Right atrium auricular region (tissue), 2 donors: ENCODE measurements around the gene RAB40A. TPM values are rescaled to one million over a fixed set of nuclear protein-coding genes. Genes with fewer than 3 reads are reported as not detected.
"Not testable (repeated sequence)": the region's sequence is repeated elsewhere in the genome, so short reads cannot be mapped to it uniquely, and the experiment has no call there.

ENCODE experiments used
- DNase-seq: peaks from one replicate; pipeline ENCODE4 v3.0.0-alpha.2; 2019; ENCODE audit warnings: low spot score
- H3K27ac ChIP-seq, 2 donors: fragments of 200-600 bp; sonication (generic); 1 replicate in 1 of 2; 2 replicates in 1 of 2; pipeline ENCODE4 v1.5.1; 2016 to 2019
- H3K27me3 ChIP-seq, 2 donors: fragments of 200-600 bp; sonication (generic); one replicate each; pipeline versions ENCODE4 v1.5.1 to v1.6.0; 2017 to 2019
- H3K36me3 ChIP-seq: fragments of 200-600 bp; sonication (generic); one replicate; pipeline ENCODE4 v1.5.1; 2016
- H3K4me1 ChIP-seq, 2 donors: fragments of 200-600 bp; sonication (generic); one replicate each; pipeline versions ENCODE4 v1.5.1 to v1.6.0; 2017 to 2019
- H3K4me3 ChIP-seq, 2 donors: fragments of 200-600 bp; sonication (generic); 1 replicate in 1 of 2; 2 replicates in 1 of 2; pipeline ENCODE4 v1.5.1; 2017 to 2019; ENCODE audit warnings: mild to moderate bottlenecking in 1 of 2, moderate library complexity in 1 of 2
- H3K9me3 ChIP-seq, 2 donors: fragments of 200-600 bp; sonication (generic); one replicate each; pipeline ENCODE4 v1.5.1; 2019
- total RNA-seq, 2 donors: library from RNA; depleted of rRNA; stranded (reverse); fragments of >200 nt; gene quantifications; one replicate each; pipeline ENCODE4 v1.1.0, GENCODE V29; 2016
- TF ChIP-seq, protein P1 (sequence below), 2 donors: fragments of 200-600 bp; sonication (generic); IDR thresholded peaks; one replicate each; pipeline ENCODE4 v1.5.1; 2019; ENCODE audit warnings: antibody characterized with exemption in 2 of 2

The RAB40A gene
- total RNA-seq, 2 donors from 2014 or later, result 0.31 TPM; not detected in 1

DNA sequence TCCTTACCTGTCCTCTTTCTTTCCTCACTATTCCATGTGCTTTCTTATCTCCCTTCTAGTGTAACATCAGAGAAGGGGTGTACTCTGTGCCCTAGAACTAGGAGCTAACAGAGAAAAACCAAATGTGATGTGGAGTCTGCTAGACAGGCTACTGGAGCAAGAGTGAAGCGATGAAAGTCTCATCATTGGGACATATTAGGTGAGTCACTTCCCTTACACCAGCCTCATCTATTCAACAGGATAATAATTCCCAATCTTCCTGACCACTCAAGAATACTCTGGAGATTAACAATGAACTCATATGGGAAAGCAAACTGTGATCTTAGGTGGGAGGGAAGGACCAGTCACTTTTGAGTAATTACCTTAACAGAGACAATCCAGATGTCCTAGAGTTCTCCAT, 58.1 kb downstream of the RAB40A start:
- TF ChIP-seq, protein P1, sequence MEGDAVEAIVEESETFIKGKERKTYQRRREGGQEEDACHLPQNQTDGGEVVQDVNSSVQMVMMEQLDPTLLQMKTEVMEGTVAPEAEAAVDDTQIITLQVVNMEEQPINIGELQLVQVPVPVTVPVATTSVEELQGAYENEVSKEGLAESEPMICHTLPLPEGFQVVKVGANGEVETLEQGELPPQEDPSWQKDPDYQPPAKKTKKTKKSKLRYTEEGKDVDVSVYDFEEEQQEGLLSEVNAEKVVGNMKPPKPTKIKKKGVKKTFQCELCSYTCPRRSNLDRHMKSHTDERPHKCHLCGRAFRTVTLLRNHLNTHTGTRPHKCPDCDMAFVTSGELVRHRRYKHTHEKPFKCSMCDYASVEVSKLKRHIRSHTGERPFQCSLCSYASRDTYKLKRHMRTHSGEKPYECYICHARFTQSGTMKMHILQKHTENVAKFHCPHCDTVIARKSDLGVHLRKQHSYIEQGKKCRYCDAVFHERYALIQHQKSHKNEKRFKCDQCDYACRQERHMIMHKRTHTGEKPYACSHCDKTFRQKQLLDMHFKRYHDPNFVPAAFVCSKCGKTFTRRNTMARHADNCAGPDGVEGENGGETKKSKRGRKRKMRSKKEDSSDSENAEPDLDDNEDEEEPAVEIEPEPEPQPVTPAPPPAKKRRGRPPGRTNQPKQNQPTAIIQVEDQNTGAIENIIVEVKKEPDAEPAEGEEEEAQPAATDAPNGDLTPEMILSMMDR (IDR thresholded peaks at IDR 0.05), result no peak
- no peak for DNase-seq
- Histone ChIP-seq H3K36me3 (no peaks in the 10 kb centered on the region), H3K4me1 (no peaks in the 10 kb centered on the region), H3K27ac (no peak overlapping the region), H3K27me3 (no peaks in the 10 kb centered on the region), H3K4me3 (no peak overlapping the region), H3K9me3 (no peaks in the 10 kb centered on the region)

DNA sequence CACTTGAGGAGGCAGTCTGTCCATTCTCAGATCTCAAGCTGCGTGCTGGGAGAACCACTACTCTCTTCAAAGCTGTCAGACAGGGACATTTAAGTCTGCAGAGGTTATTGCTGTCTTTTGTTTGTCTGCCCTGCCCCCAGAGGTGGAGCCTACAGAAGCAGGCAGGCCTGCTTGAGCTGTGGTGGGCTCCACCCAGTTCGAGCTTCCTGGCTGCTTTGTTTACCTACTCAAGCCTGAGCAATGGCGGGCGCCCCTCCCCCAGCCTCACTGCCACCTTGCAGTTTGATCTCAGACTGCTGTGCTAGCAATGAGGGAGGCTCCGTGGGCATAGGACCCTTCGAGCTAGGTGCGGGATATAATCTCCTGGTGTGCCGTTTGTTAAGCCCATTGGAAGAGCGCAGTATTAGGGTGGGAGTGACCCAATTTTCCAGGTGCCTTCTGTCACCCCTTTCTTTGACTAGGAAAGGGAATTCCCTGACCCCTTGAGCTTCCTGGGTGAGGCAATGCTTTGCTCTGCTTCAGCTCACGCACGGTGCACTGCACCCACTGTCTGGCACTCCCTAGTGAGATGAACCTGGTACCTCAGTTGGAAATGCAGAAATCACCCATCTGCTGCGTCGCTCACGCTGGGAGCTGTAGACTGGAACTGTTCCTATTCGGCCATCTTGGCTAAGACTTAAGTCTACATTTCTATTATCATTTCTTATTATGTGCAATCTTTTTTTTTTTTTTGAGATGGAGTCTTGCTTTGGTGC, 59.1 kb downstream of the RAB40A start:
- H3K9me3 ChIP-seq, DNase-seq, H3K4me3 ChIP-seq, H3K4me1 ChIP-seq, H3K27ac ChIP-seq, H3K36me3 ChIP-seq, H3K27me3 ChIP-seq: not testable (repeated sequence)

- H3K9me3 ChIP-seq, result peaks cover 0 to 11% of the 10 kb centered on the region in 2 donors
- H3K27me3 ChIP-seq, result no peaks in the 10 kb centered on the region
- H3K4me3 ChIP-seq, result no peak overlapping the region
- no peaks in the 10 kb centered on the region for H3K36me3 ChIP-seq
- no peak overlapping the region for H3K27ac ChIP-seq
- TF ChIP-seq, protein P1 (IDR thresholded peaks at IDR 0.05), result no peak
- DNase-seq, result no peak
- no peaks in the 10 kb centered on the region for H3K4me1 ChIP-seq
Observed at GRCh38 chrX:103453655-103454054, 65.6 kb downstream of the RAB40A start.

Other genes with a start within 250 kb of the RAB40A start
- under 1 TPM in 1 of 2 donors, not detected in 1; 0.47 TPM for gene TCEAL5, start 242.7 kb downstream of the RAB40A start, total RNA-seq
- 10 to 100 TPM; 16.4 to 59.9 TPM for gene BEX2, start 208.5 kb downstream of the RAB40A start, total RNA-seq
- gene TCEAL7, start 189.2 kb downstream of the RAB40A start, total RNA-seq, result 1 to 10 TPM; 7.8 to 8.0 TPM
- gene TCEAL9, start 163.0 kb downstream of the RAB40A start, total RNA-seq, result 10 to 100 TPM; 43.3 to 56.9 TPM
- gene BEX3, start 143.0 kb downstream of the RAB40A start, total RNA-seq, result 100 to 1,000 TPM; 201 to 229 TPM
- gene TCEAL4, start 66.0 kb upstream of the RAB40A start, total RNA-seq, result 10 to 100 TPM; 75.3 to 78.0 TPM
- gene TCEAL3, start 88.5 kb upstream of the RAB40A start, total RNA-seq, result 10 to 100 TPM; 31.2 to 47.5 TPM
- gene TCEAL1, start 109.5 kb upstream of the RAB40A start, total RNA-seq, result 10 to 100 TPM; 39.1 to 48.2 TPM
- gene MORF4L2, start 167.2 kb upstream of the RAB40A start, total RNA-seq, result 100 to 1,000 TPM; 193 to 198 TPM
- not detected for gene TMEM31, start 191.4 kb upstream of the RAB40A start, total RNA-seq